ENCODE results near the gene AOPEP.

GRCh38 chr9:94800424-94801117, 74.1 kb downstream of the AOPEP start:
- no peak for TF ChIP-seq ATF2 (tag by site-specific recombination; IDR thresholded peaks at IDR 0.05; ENCODE audit: low read depth)
- TF ChIP-seq CTCF (tag by site-specific recombination; IDR thresholded peaks at IDR 0.05) = no peak

Measured in HEK293 (cell line).